Measurements from ENCODE around the gene FAM20A. TPM values are rescaled to one million over a fixed set of nuclear protein-coding genes. Genes with fewer than 3 reads are reported as not detected.

The FAM20A gene
- total and polyA plus RNA-seq, 4 donors = 69.7 to 101 (median 79.0) TPM

DNA sequence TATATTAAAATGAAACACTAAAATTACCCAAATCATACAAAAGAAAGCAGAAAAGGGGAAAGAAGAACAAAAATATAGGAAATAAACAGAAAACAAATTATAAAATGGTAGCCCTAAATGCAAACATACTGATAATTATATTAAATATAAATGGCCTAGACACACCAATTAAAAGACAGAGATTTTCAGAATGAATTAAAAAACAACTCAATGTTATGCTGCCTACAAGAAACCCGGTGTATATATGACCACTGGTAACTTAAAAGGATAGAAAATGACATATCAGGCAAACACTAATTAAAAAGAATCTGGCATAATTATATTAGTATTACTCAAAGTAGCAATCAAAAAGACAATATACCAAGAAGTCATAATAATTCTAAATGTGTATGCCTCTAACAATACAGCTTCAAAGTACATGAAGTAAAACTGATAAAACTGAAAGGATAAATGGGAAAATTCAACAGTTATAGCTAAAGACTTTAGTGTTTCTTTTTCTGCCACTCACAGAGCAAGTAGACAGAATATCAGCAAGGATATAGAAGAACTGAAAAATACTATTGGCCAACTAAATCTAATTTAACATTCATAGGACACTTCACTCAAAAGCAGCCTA lies 7.5 kb upstream of the FAM20A start:
- DNase-seq (no peak), ATAC-seq (ENCODE audit: insufficient read depth, low FRiP score) (no peak)
- H3K4me1 ChIP-seq (ENCODE audit: control insufficient read depth in 5 of 5, insufficient read depth in 5 of 5, low read length in 5 of 5) = peaks cover 0 to 4% (median 0%) of the 10 kb centered on the region in 5 donors
- WGBS, 2 donors = 96 to 100% methylated on average over 1 of the region's 1 CpG
- TF ChIP-seq, protein P1, sequence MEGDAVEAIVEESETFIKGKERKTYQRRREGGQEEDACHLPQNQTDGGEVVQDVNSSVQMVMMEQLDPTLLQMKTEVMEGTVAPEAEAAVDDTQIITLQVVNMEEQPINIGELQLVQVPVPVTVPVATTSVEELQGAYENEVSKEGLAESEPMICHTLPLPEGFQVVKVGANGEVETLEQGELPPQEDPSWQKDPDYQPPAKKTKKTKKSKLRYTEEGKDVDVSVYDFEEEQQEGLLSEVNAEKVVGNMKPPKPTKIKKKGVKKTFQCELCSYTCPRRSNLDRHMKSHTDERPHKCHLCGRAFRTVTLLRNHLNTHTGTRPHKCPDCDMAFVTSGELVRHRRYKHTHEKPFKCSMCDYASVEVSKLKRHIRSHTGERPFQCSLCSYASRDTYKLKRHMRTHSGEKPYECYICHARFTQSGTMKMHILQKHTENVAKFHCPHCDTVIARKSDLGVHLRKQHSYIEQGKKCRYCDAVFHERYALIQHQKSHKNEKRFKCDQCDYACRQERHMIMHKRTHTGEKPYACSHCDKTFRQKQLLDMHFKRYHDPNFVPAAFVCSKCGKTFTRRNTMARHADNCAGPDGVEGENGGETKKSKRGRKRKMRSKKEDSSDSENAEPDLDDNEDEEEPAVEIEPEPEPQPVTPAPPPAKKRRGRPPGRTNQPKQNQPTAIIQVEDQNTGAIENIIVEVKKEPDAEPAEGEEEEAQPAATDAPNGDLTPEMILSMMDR (IDR thresholded peaks at IDR 0.05; ENCODE audit: control extremely low read depth, extremely low read depth) = no peak
- no peak overlapping the region for H3K9ac ChIP-seq (ENCODE audit: insufficient read depth in 1 of 2, low read length in 2 of 2)
- no peak overlapping the region for H3K27ac ChIP-seq (ENCODE audit: low read depth in 1 of 2, low read length in 1 of 2)
- H3K9me3 ChIP-seq (ENCODE audit: control insufficient read depth in 4 of 4, insufficient read depth in 3 of 4, low read length in 3 of 4) = peaks cover 0 to 14% (median 3%) of the 10 kb centered on the region in 4 donors
- no peaks in the 10 kb centered on the region for H3K36me3 ChIP-seq (ENCODE audit: control insufficient read depth in 4 of 4, insufficient read depth in 4 of 4, low read length in 4 of 4)
- H3K4me3 ChIP-seq = no peak overlapping the region
- peaks cover 0 to 6% (median 0%) of the 10 kb centered on the region in 3 donors for H3K27me3 ChIP-seq (ENCODE audit: control insufficient read depth in 3 of 3, insufficient read depth in 3 of 3, low read length in 2 of 3)

DNA sequence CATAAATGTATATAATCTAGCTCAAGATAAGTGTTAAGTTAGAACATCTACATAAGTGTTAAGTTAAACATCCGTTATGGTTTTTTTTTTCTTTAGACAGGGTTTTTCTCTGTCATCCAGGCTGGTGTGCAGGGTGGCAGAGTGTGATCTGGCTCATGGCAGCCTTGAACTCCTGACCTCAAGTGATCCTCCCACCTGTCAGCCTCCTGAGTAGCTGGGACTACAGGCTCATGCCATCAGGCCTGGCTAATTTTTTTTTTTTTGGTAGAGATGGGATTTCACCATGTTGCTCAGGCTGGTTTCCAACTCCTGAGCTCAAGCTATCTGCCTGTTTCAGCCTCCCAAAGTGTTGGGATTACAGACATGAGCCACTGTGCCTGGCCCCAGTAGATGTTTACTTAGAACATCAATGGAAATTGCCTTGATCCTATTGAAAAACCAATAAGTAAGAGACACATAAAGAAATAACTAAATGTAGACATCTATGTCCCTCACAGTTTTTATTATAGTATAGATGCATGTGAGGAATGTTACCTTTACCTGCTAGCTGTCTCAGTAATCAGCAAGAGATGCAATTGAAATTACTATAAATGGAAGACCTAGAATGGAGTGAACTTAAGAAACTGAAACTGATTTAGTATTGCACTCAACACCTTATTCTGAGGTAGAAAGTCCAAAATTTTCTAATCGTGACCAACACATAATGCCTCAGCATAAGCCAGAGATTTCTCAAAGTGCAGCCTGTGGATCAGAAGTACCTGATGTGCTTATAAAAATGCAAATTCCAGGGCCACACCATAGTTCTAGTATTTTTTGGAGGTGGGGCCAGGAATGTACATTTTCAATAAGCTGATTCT lies 5.5 kb upstream of the FAM20A start:
- H3K4me1 ChIP-seq (ENCODE audit: control insufficient read depth in 5 of 5, insufficient read depth in 5 of 5, low read length in 5 of 5) = peaks cover 0 to 5% (median 0%) of the 10 kb centered on the region in 5 donors

DNA sequence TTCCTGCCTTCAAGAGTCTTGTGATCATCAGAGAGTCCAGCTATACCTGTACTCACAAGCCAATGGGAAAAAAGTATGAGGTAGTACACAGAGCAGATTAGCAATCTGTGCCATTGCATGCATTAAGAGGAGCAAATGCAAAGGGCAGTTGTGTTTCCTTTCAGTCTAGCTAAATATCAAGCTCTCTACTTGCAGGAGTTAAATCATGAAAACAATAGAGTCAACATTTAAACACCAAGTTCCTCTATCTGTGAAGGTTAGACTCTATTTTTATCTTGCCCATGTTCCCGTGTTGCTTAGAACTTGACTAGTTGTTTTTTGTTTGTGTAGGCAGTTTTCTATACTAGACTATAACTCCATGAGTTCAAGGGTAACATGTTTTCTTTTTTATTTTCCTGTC lies 4.7 kb upstream of the FAM20A start:
- Histone ChIP-seq H3K27me3 (ENCODE audit: control insufficient read depth in 3 of 3, insufficient read depth in 3 of 3, low read length in 2 of 3) (peaks cover 0 to 25% (median 0%) of the 10 kb centered on the region in 3 donors), H3K9me3 (ENCODE audit: control insufficient read depth in 4 of 4, insufficient read depth in 3 of 4, low read length in 3 of 4) (peaks cover 0 to 14% (median 3%) of the 10 kb centered on the region in 4 donors), H3K4me1 (ENCODE audit: control insufficient read depth in 5 of 5, insufficient read depth in 5 of 5, low read length in 5 of 5) (peaks cover 0 to 5% (median 0%) of the 10 kb centered on the region in 5 donors), H3K9ac (ENCODE audit: insufficient read depth in 1 of 2, low read length in 2 of 2) (no peak overlapping the region), H3K27ac (ENCODE audit: low read depth in 1 of 2, low read length in 1 of 2) (no peak overlapping the region), H3K36me3 (ENCODE audit: control insufficient read depth in 4 of 4, insufficient read depth in 4 of 4, low read length in 4 of 4) (no peaks in the 10 kb centered on the region), H3K4me3 (no peak overlapping the region)
- ATAC-seq (ENCODE audit: insufficient read depth, low FRiP score) (no peak), DNase-seq (no peak)
- 20 to 34% methylated on average over 1 of the region's 1 CpG for WGBS, 2 donors
- TF ChIP-seq, protein P1 (IDR thresholded peaks at IDR 0.05; ENCODE audit: control extremely low read depth, extremely low read depth) = no peak

More for the DNA sequence above, 5.5 kb upstream of the FAM20A start:
- TF ChIP-seq, protein P1 (IDR thresholded peaks at IDR 0.05; ENCODE audit: control extremely low read depth, extremely low read depth) = no peak
- WGBS, 2 donors = 85 to 96% methylated on average over 2 of the region's 2 CpGs
- Histone ChIP-seq H3K9me3 (ENCODE audit: control insufficient read depth in 4 of 4, insufficient read depth in 3 of 4, low read length in 3 of 4) (peaks cover 0 to 14% (median 3%) of the 10 kb centered on the region in 4 donors), H3K9ac (ENCODE audit: insufficient read depth in 1 of 2, low read length in 2 of 2) (no peak overlapping the region), H3K27me3 (ENCODE audit: control insufficient read depth in 3 of 3, insufficient read depth in 3 of 3, low read length in 2 of 3) (peaks cover 0 to 20% (median 0%) of the 10 kb centered on the region in 3 donors), H3K27ac (ENCODE audit: low read depth in 1 of 2, low read length in 1 of 2) (no peak overlapping the region), H3K36me3 (ENCODE audit: control insufficient read depth in 4 of 4, insufficient read depth in 4 of 4, low read length in 4 of 4) (no peaks in the 10 kb centered on the region), H3K4me3 (no peak overlapping the region)
- ATAC-seq (ENCODE audit: insufficient read depth, low FRiP score) (no peak), DNase-seq (no peak)
